Inflammatory macrophage (primary cell): ENCODE data around the gene PDE4D.
"Not testable (repeated sequence)": the region's sequence is repeated elsewhere in the genome, so short reads cannot be mapped to it uniquely, and the experiment has no call there.

ENCODE experiments used
- DNase-seq, 2 donors: peaks; one replicate each; pipeline ENCODE4 v3.0.0-alpha.2; 2020 to 2022

Gene PDE4D

GRCh38 chr5:59798862-59799667, 94.5 kb downstream of the PDE4D start:
- DNase-seq: no peak

- DNase-seq: no peak
Measured at GRCh38 chr5:59795141-59795540, 98.4 kb downstream of the PDE4D start.

GRCh38 chr5:59792983-59793585, 100.4 kb downstream of the PDE4D start:
- DNase-seq: no peak

GRCh38 chr5:59791617-59792016, 101.9 kb downstream of the PDE4D start:
- no peak for DNase-seq

- DNase-seq: no peak
Measured at GRCh38 chr5:59790776-59791475, 102.6 kb downstream of the PDE4D start.

- DNase-seq: no peak
Measured at GRCh38 chr5:59790376-59790775, 103.2 kb downstream of the PDE4D start.

GRCh38 chr5:59789894-59790293, 103.6 kb downstream of the PDE4D start:
- DNase-seq: no peak

- DNase-seq: no peak
Measured at GRCh38 chr5:59789197-59789596, 104.3 kb downstream of the PDE4D start.

- DNase-seq: peak; percentile 41 to 60
Measured at GRCh38 chr5:59786334-59786805, 107.2 kb downstream of the PDE4D start.

- DNase-seq: no peak
Measured at GRCh38 chr5:59785676-59786333, 107.7 kb downstream of the PDE4D start.

- DNase-seq: not testable (repeated sequence)
Measured at GRCh38 chr5:59784708-59785107, 108.8 kb downstream of the PDE4D start.

GRCh38 chr5:59783264-59783663, 110.3 kb downstream of the PDE4D start:
- DNase-seq: no peak

GRCh38 chr5:59782856-59783255, 110.7 kb downstream of the PDE4D start:
- peak in 1 of 2 donors; percentile 22 for DNase-seq

GRCh38 chr5:59779453-59779852, 114.1 kb downstream of the PDE4D start:
- DNase-seq: no peak

GRCh38 chr5:59777028-59777427, 116.5 kb downstream of the PDE4D start:
- DNase-seq: no peak

- DNase-seq: no peak
Measured at GRCh38 chr5:59773294-59773693, 120.2 kb downstream of the PDE4D start.

- DNase-seq: no peak
Measured at GRCh38 chr5:59772757-59773156, 120.8 kb downstream of the PDE4D start.

- DNase-seq: no peak
Measured at GRCh38 chr5:59772206-59772605, 121.3 kb downstream of the PDE4D start.

- DNase-seq: no peak
Measured at GRCh38 chr5:59770953-59771352, 122.6 kb downstream of the PDE4D start.

GRCh38 chr5:59769832-59770231, 123.7 kb downstream of the PDE4D start:
- no peak for DNase-seq

GRCh38 chr5:59769041-59769360, 124.5 kb downstream of the PDE4D start:
- DNase-seq: no peak

- peak in 1 of 2 donors; percentile 15 for DNase-seq
Measured at GRCh38 chr5:59768152-59769040, 125.1 kb downstream of the PDE4D start.
